ENCODE data around the gene DUOXA1. TPM values are rescaled to one million over a fixed set of nuclear protein-coding genes. Genes with fewer than 3 reads are reported as not detected.

The DUOXA1 gene
- total RNA-seq (2022; extraction: Qiagen RNA extraction; ENCODE audit: low read depth) = 0.08 to 0.18 TPM (median 0.17 TPM) in 5 replicates

GRCh38 chr15:45129651-45130129 lies at the start of gene DUOXA1, which contains the start of gene DUOX1:
TSS of gene DUOXA1 (minus strand) at chr15:45129879. CDS start at chr15:45123014, 6,865 bp downstream.
TSS of gene DUOX1 (plus strand) at chr15:45129994. CDS start at chr15:45131967, 1,973 bp downstream.

GRCh38 chr15:45114076-45114750 lies 15.5 kb downstream of the DUOXA1 start, which contains the start of the genes DUOX2 and DUOXA2:
TSS of gene DUOX2 (minus strand) at chr15:45114172. CDS start at chr15:45113411, 761 bp downstream.
TSS of gene DUOXA2 (plus strand) at chr15:45114326. CDS start at chr15:45114606, 280 bp downstream.

Other genes with a start within 250 kb of the DUOXA1 start
- gene TERB2, start 173.2 kb downstream of the DUOXA1 start, total RNA-seq (2022; extraction: Qiagen RNA extraction; ENCODE audit: low read depth) = not detected in 5 replicates
- 33.9 to 39.3 TPM (median 36.9 TPM) in 5 replicates for gene SORD, start 106.7 kb downstream of the DUOXA1 start, total RNA-seq (2022; extraction: Qiagen RNA extraction; ENCODE audit: low read depth)
- gene DUOX2, start 15.7 kb downstream of the DUOXA1 start, total RNA-seq (2022; extraction: Qiagen RNA extraction; ENCODE audit: low read depth) = 0.01 to 0.09 TPM (median 0.04 TPM) in 5 replicates
- gene DUOXA2, start 15.6 kb downstream of the DUOXA1 start, total RNA-seq (2022; extraction: Qiagen RNA extraction; ENCODE audit: low read depth) = not detected in 5 replicates
- gene DUOX1, start 115 bp upstream of the DUOXA1 start, total RNA-seq (2022; extraction: Qiagen RNA extraction; ENCODE audit: low read depth) = not detected in 5 replicates
- gene SHF, start 58.1 kb upstream of the DUOXA1 start, total RNA-seq (2022; extraction: Qiagen RNA extraction; ENCODE audit: low read depth) = 0.62 to 1.0 TPM (median 0.83 TPM) in 5 replicates
- not detected in 5 replicates for gene SLC28A2, start 122.4 kb upstream of the DUOXA1 start, total RNA-seq (2022; extraction: Qiagen RNA extraction; ENCODE audit: low read depth)
- 2.3 to 3.1 TPM (median 2.5 TPM) in 5 replicates for gene GATM, start 248.7 kb upstream of the DUOXA1 start, total RNA-seq (2022; extraction: Qiagen RNA extraction; ENCODE audit: low read depth)